ENCODE results near the gene CCDC127. TPM values are rescaled to one million over a fixed set of nuclear protein-coding genes. Genes with fewer than 3 reads are reported as not detected.
A peak's percentile ranks its signal among the peaks of the same experiment; 100 is the strongest.
"Not testable (repeated sequence)": the region's sequence is repeated elsewhere in the genome, so short reads cannot be mapped to it uniquely, and the experiment has no call there.

CCDC127 gene
- total and polyA plus RNA-seq, 7 donors, result 4.1 to 11.2 (median 7.0) TPM

GRCh38 chr5:199197-199949 lies 18.6 kb downstream of the CCDC127 start:
- H3K4me1 ChIP-seq, result peaks cover 18% of the 10 kb centered on the region
- 92 to 93% (median 92%) methylated on average over 15 to 16 of the region's 16 CpGs for WGBS, 3 donors
- H3K4me3 ChIP-seq, result no peak overlapping the region
- no peaks in the 10 kb centered on the region for H3K9me3 ChIP-seq
- no peak for ATAC-seq
- no peak for DNase-seq
- H3K27ac ChIP-seq, result no peak overlapping the region
- H3K27me3 ChIP-seq (ENCODE audit: insufficient read depth in 3 of 3, low read length in 2 of 3), result no peaks in the 10 kb centered on the region
- intact Hi-C loops (cut with DNase I), result no loop called here
- peaks cover 0 to 17% of the 10 kb centered on the region in 2 donors for H3K36me3 ChIP-seq (ENCODE audit: insufficient read depth in 1 of 2, low read depth in 1 of 2)
- TF ChIP-seq CTCF (IDR thresholded peaks at IDR 0.05), result no peak

- no peaks in the 10 kb centered on the region for H3K27me3 ChIP-seq (ENCODE audit: insufficient read depth in 3 of 3, low read length in 2 of 3)
- ATAC-seq, result no peak
- no peak overlapping the region for H3K4me3 ChIP-seq
- intact Hi-C loops (cut with DNase I), result no loop called here
- peaks cover 22% of the 10 kb centered on the region for H3K4me1 ChIP-seq
- H3K36me3 ChIP-seq (ENCODE audit: insufficient read depth in 1 of 2, low read depth in 1 of 2), result peaks cover 0 to 10% of the 10 kb centered on the region in 2 donors
- DNase-seq, result no peak
- no peaks in the 10 kb centered on the region for H3K9me3 ChIP-seq
- no peak for TF ChIP-seq CTCF (IDR thresholded peaks at IDR 0.05)
- WGBS, 3 donors, result 94 to 97% (median 96%) methylated on average over 21 of the region's 21 CpGs
- H3K27ac ChIP-seq, result peak overlapping the region; percentile 53
Observed at GRCh38 chr5:198516-199196, 19.3 kb downstream of the CCDC127 start.

GRCh38 chr5:197892-198489 lies 20.0 kb downstream of the CCDC127 start:
- Histone ChIP-seq H3K4me3 (no peak overlapping the region), H3K27ac (peak overlapping the region; percentile 53), H3K27me3 (ENCODE audit: insufficient read depth in 3 of 3, low read length in 2 of 3) (no peaks in the 10 kb centered on the region), H3K36me3 (ENCODE audit: insufficient read depth in 1 of 2, low read depth in 1 of 2) (peaks cover 0 to 3% of the 10 kb centered on the region in 2 donors), H3K4me1 (peaks cover 22% of the 10 kb centered on the region), H3K9me3 (no peaks in the 10 kb centered on the region)
- intact Hi-C loops (cut with DNase I), result no loop called here
- no peak for DNase-seq
- TF ChIP-seq CTCF (IDR thresholded peaks at IDR 0.05), result no peak
- 41 to 60% (median 41%) methylated on average over 12 of the region's 12 CpGs for WGBS, 3 donors
- ATAC-seq, result peak; percentile 26 to 63 (median 54)

GRCh38 chr5:197031-197430 lies 20.9 kb downstream of the CCDC127 start:
- H3K36me3 ChIP-seq (ENCODE audit: insufficient read depth in 1 of 2, low read depth in 1 of 2); H3K27me3 ChIP-seq (ENCODE audit: insufficient read depth in 3 of 3, low read length in 2 of 3); intact Hi-C loops (cut with DNase I); H3K4me3 ChIP-seq; H3K9me3 ChIP-seq; ATAC-seq: not testable (repeated sequence)
- peaks cover 26% of the 10 kb centered on the region for H3K4me1 ChIP-seq
- H3K27ac ChIP-seq, result peak overlapping the region; percentile 37
- WGBS, 3 donors, result 30 to 47% (median 36%) methylated on average over 18 of the region's 18 CpGs
- peak in 1 of 2 donors; percentile 41 for DNase-seq

DNA sequence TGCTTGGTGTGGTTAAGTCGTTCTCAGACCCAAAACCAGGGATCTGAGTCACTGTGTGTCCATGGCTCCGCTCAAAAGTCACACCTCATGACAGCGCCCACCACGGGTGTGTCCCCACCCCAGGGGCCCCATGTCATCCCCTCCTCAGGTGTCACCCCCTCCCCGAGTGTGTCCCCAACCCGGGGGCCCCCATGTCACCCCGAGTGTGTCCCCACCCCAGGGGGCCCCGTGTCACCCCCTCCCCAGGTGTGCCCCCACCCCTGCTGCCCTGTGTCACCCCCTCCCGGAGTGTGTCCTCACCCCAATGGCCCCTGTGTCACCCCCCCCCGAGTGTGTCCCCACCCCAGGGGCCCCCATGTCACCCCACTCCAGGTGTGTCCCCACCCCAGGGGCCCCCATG lies 21.6 kb downstream of the CCDC127 start:
- no peak for DNase-seq
- Histone ChIP-seq H3K4me1 (peaks cover 32% of the 10 kb centered on the region), H3K4me3 (no peak overlapping the region), H3K36me3 (ENCODE audit: insufficient read depth in 1 of 2, low read depth in 1 of 2) (peaks cover 0 to 3% of the 10 kb centered on the region in 2 donors), H3K9me3 (no peaks in the 10 kb centered on the region), H3K27ac (peak overlapping the region; percentile 97), H3K27me3 (ENCODE audit: insufficient read depth in 3 of 3, low read length in 2 of 3) (no peaks in the 10 kb centered on the region)
- 66 to 82% (median 75%) methylated on average over 8 to 9 of the region's 10 CpGs for WGBS, 3 donors
- no peak for ATAC-seq
- intact Hi-C loops (cut with DNase I), result no loop called here
- no peak for TF ChIP-seq CTCF (IDR thresholded peaks at IDR 0.05)
